IMR-90 (cell line): ENCODE results near the gene PRKAB1.

Source experiments
- BHLHE40 ChIP-seq: fragments of 150-350 bp; IDR thresholded peaks from 2 replicates; pipeline ENCODE4 v1.6.1; 2016; ENCODE audit warnings: mild to moderate bottlenecking, low read depth, low read length
- CEBPB ChIP-seq: IDR thresholded peaks from 2 replicates; pipeline ENCODE4 v1.6.1; 2012; ENCODE audit warnings: low read depth, low read length, improper control_type of control experiment
- CTCF ChIP-seq: conservative IDR thresholded peaks from 2 replicates; pipeline ENCODE4 v1.5.1; 2012; ENCODE audit warnings: mild to moderate bottlenecking, low read depth, low read length, improper control_type of control experiment
- FOS ChIP-seq: fragments of 150-350 bp; IDR thresholded peaks from 2 replicates; pipeline ENCODE4 v1.6.1; 2016; ENCODE audit warnings: low read depth, low read length
- MAFK ChIP-seq: IDR thresholded peaks from 2 replicates; pipeline ENCODE4 v1.6.1; 2012; ENCODE audit warnings: low read depth, low read length, improper control_type of control experiment
- MAZ ChIP-seq: IDR thresholded peaks from 2 replicates; pipeline ENCODE4 v1.6.1; 2012; ENCODE audit warnings: low read depth, mild to moderate bottlenecking, low read length, improper control_type of control experiment, moderate library complexity, borderline replicate concordance
- MXI1 ChIP-seq: IDR thresholded peaks from 2 replicates; pipeline ENCODE4 v1.6.1; 2012; ENCODE audit warnings: low read depth, mild to moderate bottlenecking, low read length, moderate library complexity, borderline replicate concordance
- POLR2A ChIP-seq: IDR thresholded peaks from 2 replicates; pipeline ENCODE4 v1.6.1; 2012; ENCODE audit warnings: mild to moderate bottlenecking, low read depth, low read length
- RCOR1 ChIP-seq: IDR thresholded peaks from 2 replicates; pipeline ENCODE4 v1.6.1; 2012; ENCODE audit warnings: mild to moderate bottlenecking, low read length, improper control_type of control experiment; ENCODE audit not compliant: insufficient replicate concordance
- TF ChIP-seq, protein P1 (sequence below): fragments of 150-350 bp; IDR thresholded peaks from 2 replicates; pipeline ENCODE4 v1.6.1; 2016; ENCODE audit warnings: low read depth, mild to moderate bottlenecking, low read length, moderate library complexity, borderline replicate concordance

DNA sequence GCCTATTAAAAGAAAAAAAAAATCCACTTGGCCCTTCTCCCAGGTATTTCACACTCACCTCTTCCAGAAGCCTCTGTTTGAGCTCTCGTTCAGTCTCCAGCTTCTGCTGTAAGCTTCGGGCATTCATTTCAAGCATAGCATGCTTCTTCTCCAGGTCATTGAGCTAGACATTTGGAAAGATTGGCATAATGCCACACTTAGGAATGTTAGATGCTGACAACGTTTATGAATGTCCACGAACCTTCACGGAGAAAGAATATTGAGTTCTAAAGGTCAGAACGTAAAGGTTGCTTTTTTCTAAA, 60.5 kb downstream of the PRKAB1 start:
- TF ChIP-seq CTCF (no peak), MAZ (no peak), MXI1 (no peak), BHLHE40 (no peak), MAFK (no peak), FOS (no peak), POLR2A (no peak), RCOR1 (no peak), CEBPB (no peak)
- TF ChIP-seq, protein P1, sequence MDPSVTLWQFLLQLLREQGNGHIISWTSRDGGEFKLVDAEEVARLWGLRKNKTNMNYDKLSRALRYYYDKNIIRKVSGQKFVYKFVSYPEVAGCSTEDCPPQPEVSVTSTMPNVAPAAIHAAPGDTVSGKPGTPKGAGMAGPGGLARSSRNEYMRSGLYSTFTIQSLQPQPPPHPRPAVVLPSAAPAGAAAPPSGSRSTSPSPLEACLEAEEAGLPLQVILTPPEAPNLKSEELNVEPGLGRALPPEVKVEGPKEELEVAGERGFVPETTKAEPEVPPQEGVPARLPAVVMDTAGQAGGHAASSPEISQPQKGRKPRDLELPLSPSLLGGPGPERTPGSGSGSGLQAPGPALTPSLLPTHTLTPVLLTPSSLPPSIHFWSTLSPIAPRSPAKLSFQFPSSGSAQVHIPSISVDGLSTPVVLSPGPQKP = no peak
